GM12892 (cell line): ENCODE measurements around the gene ETS2.

Experiments
- POLR2A ChIP-seq: IDR thresholded peaks from 2 replicates; pipeline ENCODE4 v1.6.1; 2011; ENCODE audit warnings: low read depth, low read length, control low read depth
- POLR2AphosphoS5 ChIP-seq: IDR thresholded peaks from 2 replicates; pipeline ENCODE4 v1.6.1; 2011; ENCODE audit warnings: low read depth, low read length, control low read depth
- TAF1 ChIP-seq: IDR thresholded peaks from 2 replicates; pipeline ENCODE4 v1.6.1; 2011; ENCODE audit warnings: low read depth, mild to moderate bottlenecking, control low read depth, low read length, borderline replicate concordance

DNA sequence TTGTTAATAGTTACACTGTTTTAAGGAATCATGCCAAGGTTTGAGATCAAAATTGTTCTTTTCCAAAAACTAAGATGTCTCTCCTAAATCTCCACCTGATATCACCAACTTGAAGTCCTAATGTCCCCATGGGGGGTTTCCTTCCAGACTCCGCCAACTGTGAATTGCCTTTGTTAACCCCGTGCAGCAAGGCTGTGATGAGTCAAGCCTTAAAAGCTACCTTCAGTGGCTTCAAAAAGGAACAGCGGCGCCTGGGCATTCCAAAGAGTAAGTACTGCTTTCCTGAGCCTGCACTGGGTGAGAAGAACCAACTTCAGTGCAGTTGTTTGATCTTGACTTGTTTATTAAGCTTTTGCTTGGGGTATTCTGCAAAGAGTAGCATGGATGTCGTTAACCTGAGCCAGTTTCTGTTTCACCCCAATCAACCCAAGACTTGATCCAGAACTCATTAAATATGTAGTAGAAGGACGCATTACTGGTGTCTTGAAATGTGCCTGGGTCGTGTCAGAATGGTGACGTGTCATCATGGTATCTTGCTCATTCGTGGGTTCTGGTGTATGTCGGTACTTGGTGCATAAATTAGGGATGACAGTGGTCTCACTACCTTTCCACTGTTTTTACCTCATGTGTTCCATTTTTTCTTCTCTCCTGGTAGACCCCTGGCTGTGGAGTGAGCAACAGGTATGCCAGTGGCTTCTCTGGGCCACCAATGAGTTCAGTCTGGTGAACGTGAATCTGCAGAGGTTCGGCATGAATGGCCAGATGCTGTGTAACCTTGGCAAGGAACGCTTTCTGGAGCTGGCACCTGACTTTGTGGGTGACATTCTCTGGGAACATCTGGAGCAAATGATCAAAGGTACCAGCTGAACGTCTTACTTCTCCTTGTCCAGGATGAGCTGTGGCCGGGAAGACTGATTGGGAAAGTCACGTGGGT, 8.7 kb downstream of the ETS2 start:
- TF ChIP-seq POLR2A = no peak
- TF ChIP-seq POLR2AphosphoS5 = no peak
- no peak for TF ChIP-seq TAF1
